Aorta (tissue), 5 donors: ENCODE measurements around the gene SC5D. TPM values are rescaled to one million over a fixed set of nuclear protein-coding genes. Genes with fewer than 3 reads are reported as not detected.

Experiments used
- ATAC-seq: fragments of 200-7000 bp; cut with Tn5 transposase; one replicate; pipeline ENCODE4 v1.9.1; 2022; ENCODE audit warnings: moderate library complexity; ENCODE audit not compliant: low FRiP score
- DNase-seq, 2 donors: peaks; one replicate each; pipeline ENCODE4 v3.0.0-alpha.2; 2020
- H3K27ac ChIP-seq, 2 donors: one replicate each; pipeline ENCODE4 v1.5.1; 2013; ENCODE audit warnings: low read length in 2 of 2, mild to moderate bottlenecking in 2 of 2, moderate library complexity in 2 of 2, control low read depth in 1 of 2, inconsistent platforms in 1 of 2, low read depth in 1 of 2
- H3K27me3 ChIP-seq, 2 donors: one replicate each; pipeline ENCODE4 v1.6.1; 2013; ENCODE audit warnings: control low read depth in 1 of 2, low read length in 1 of 2, mild to moderate bottlenecking in 1 of 2, moderate library complexity in 1 of 2; ENCODE audit not compliant: insufficient read depth in 2 of 2, control insufficient read depth in 1 of 2
- H3K36me3 ChIP-seq, 2 donors: one replicate each; pipeline ENCODE4 v1.6.1; 2013; ENCODE audit warnings: control low read depth in 1 of 2, low read length in 1 of 2, mild to moderate bottlenecking in 1 of 2; ENCODE audit not compliant: insufficient read depth in 2 of 2, control insufficient read depth in 1 of 2
- H3K4me1 ChIP-seq, 2 donors: one replicate each; pipeline ENCODE4 v1.6.1; 2013; ENCODE audit warnings: low read length in 2 of 2, control low read depth in 1 of 2, mild to moderate bottlenecking in 1 of 2, moderate library complexity in 1 of 2; ENCODE audit not compliant: insufficient read depth in 2 of 2, control insufficient read depth in 1 of 2
- H3K4me3 ChIP-seq, 2 donors: one replicate each; pipeline ENCODE4 v1.5.1; 2013; ENCODE audit warnings: low read length in 2 of 2, control low read depth in 1 of 2, mild to moderate bottlenecking in 1 of 2
- H3K9me3 ChIP-seq: one replicate; pipeline ENCODE4 v1.6.1; 2013; ENCODE audit warnings: mild to moderate bottlenecking, low read length; ENCODE audit not compliant: control insufficient read depth
- WGBS, 2 donors: extraction: QIAGEN DNeasy Blood & Tissue Kit; methylation state at CpG; one replicate each; pipeline ENCODE4 v1.1.7; 2013; 5-methylcytosine and 5-hydroxymethylcytosine counted together
- intact Hi-C, 2 donors: fragments of 100-400 bp; cut with DNase I; formaldehyde crosslinking; loops; one replicate each; pipeline versions ENCODE4 v1.14.2 to v1.15.0; 2022
- polyA plus RNA-seq, 2 donors: library from polyadenylated mRNA; stranded (reverse); fragments of 200-250 nt; gene quantifications; one replicate each; pipeline ENCODE4 v1.2.3, GENCODE V29; 2013
- total RNA-seq, 2 donors: library from RNA; stranded (reverse); fragmentation: NEBNext Ultra II Directional; extraction: Animal tissue kit (Norgen Biotek cat#: 25700); gene quantifications; one replicate each; pipeline ENCODE4 v1.2.1, GENCODE V29; 2021
- donor health status: healthy with polysubstance abuse.
- donor health status: Bipolar disorder and iron deficiency.
- donor health status: DM: no; HTN: no; CAD: no.
- donor health status: DM: no; HTN: no; CAD: no.
- donor health status: DM: yes; HTN: yes; CAD: no.

SC5D gene
- total and polyA plus RNA-seq, 4 donors, result 11.2 to 27.3 (median 22.2) TPM

DNA sequence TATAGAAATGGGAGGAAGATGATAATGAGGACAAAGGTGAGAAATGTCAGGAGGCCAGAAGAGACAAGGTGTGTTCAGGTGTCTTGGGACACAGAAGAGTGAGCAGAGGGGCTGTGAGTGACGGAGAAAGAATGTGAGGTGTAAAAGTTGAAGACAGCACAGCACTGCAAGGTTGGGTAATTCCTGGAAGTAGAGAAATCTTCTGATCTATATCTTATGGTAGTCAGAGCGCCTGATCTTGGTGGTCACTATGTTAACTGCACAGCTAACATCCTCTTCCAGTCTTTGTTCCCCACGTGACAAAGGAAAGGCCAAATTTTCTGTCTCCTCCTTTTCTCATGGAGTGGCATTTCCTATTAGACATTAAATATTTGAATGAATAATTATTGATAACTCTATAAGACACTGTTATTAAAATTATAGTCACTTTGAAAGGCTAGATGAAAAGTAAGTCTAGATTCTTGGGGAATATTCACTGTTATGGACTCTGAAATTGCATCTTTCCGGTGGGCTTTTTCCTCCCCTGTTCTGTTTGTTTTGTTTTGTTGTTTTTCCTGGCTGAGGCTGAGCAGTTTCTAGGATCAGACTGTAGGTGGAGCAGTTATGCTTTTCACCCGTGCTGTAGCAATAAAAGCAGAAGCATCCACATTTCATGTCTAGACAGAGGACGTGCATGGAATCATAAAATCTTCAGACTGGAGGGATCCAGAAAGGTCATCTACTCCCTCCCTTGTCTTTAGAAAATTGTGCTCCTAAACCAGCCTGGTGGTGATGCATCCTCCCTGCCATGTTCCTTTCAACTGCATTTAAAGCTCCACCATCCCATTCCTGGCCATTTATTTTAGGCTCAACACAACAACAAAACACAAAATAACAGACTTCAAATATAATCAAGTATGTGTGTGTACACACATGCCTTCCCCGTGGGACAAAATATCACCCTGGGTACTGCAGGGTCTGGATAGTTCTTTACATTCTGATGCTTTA is 26.6 kb downstream of the SC5D start:
- intact Hi-C loops, result loop anchor here in 1 of 2 donors (2.0 to 5.0 kb wide), 2 partner anchors 213 to 272 kb away; no protein-coding TSS in a partner anchor
- Histone ChIP-seq H3K4me1 (no peaks in the 10 kb centered on the region), H3K9me3 (no peaks in the 10 kb centered on the region), H3K4me3 (no peak overlapping the region), H3K27me3 (no peaks in the 10 kb centered on the region), H3K27ac (no peak overlapping the region), H3K36me3 (no peaks in the 10 kb centered on the region)
- DNase-seq (no peak), ATAC-seq (no peak)
- WGBS, 2 donors, result 30% methylated on average over 7 of the region's 7 CpGs

DNA sequence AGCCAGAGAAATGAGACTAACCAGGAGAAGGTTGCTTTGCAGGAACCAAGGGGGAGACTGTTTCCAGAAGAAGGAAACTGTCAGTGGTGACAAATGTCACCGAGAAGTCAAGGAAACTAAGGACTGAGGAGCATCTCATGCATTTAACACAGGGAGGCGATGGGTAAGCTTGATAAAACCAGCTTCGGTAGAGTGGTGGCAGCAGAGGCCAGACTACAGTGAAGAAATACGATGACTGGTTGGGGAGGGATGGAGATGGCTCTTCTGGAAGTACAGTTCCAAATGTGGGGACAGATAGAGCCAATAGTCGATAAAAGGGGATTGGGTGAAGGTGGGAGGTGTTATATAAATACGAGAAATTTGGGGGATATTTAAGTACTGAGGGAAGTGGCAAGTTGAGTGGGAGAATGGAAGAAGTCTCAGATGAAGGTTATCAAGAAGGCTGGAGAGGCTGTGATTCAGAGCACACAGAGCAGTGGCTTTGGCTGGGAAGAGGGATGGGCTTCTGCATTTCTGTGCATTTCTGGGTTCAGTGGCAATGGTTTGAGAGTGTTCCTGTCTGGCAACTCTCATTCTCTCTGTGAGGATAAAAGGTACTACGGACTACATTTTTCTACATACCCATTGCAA is 29.2 kb downstream of the SC5D start:
- Histone ChIP-seq H3K27me3 (no peaks in the 10 kb centered on the region), H3K36me3 (no peaks in the 10 kb centered on the region), H3K4me3 (no peak overlapping the region), H3K4me1 (no peaks in the 10 kb centered on the region), H3K27ac (no peak overlapping the region), H3K9me3 (no peaks in the 10 kb centered on the region)
- 35 to 37% methylated on average over 7 of the region's 7 CpGs for WGBS, 2 donors
- intact Hi-C loops, result loop anchor here in 1 of 2 donors (2.0 to 10.0 kb wide), 4 partner anchors 133 to 1183 kb away; partner anchors contain the start of genes SORL1 and SORL1-AS1
- ATAC-seq, result peak; percentile 87
- no peak for DNase-seq

DNA sequence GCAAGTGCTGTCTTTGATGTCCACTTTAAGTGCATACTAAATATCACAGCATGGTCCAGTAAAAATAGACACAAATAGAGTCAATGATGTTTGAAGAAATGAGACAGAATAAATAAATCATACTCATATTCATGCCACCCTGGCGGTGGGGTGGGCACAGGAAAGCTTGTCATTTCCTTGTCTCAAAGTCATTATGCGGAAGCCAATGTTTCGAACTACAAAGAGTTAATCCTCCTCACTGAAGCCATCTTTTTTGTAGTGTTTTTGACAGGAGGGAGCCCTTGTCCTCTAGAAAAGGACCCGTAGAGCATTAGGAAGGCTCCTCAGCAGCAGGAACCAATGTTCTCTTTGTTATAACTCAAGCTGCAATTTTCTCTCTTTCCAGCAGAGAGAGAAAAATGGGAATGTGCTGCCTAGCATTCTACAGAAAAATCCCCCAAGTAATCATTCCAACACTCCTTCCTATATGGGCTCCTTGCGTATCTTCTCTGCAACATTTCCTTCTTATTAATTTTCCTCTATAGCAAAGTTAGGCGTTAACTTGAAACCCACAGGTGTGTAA is 30.6 kb downstream of the SC5D start:
- no peaks in the 10 kb centered on the region for H3K4me1 ChIP-seq
- DNase-seq (no peak), ATAC-seq (no peak)
- H3K27ac ChIP-seq, result no peak overlapping the region
- H3K36me3 ChIP-seq, result no peaks in the 10 kb centered on the region
- no peaks in the 10 kb centered on the region for H3K27me3 ChIP-seq
- WGBS, 2 donors, result 71 to 76% methylated on average over 6 of the region's 6 CpGs
- H3K4me3 ChIP-seq, result no peak overlapping the region
- intact Hi-C loops, result loop anchor here in 1 of 2 donors (10.0 kb wide), 2 partner anchors 132 to 1182 kb away; partner anchors contain the start of genes SORL1 and SORL1-AS1
- H3K9me3 ChIP-seq, result no peaks in the 10 kb centered on the region

DNA sequence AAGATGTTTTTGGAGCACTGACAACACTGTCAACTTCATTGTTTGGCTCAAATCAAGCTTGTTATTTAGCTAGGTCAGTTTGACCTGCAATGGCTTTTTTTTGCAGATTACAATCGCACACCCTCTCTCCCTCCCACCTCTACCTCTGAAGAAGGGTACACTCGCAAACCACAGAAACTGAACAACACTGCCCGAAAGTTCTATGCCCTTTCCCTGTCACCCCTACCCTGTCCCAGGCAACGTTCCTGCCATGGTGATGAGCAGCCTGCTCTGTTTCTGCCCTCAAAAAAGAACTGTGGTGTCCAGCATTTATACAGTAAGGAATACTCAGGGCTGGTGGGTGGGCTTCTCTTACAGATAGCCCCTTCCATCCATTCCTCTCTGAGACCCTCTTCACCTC is 33.7 kb downstream of the SC5D start:
- peaks cover 0 to 2% of the 10 kb centered on the region in 2 donors for H3K27me3 ChIP-seq
- intact Hi-C loops, result loop anchor here in 1 of 2 donors (10.0 kb wide), 2 partner anchors 129 to 1179 kb away; partner anchors contain the start of genes SORL1 and SORL1-AS1
- H3K4me3 ChIP-seq, result no peak overlapping the region
- H3K9me3 ChIP-seq, result no peaks in the 10 kb centered on the region
- no peak overlapping the region for H3K27ac ChIP-seq
- no peaks in the 10 kb centered on the region for H3K36me3 ChIP-seq
- DNase-seq (no peak), ATAC-seq (no peak)
- WGBS, 2 donors, result 87 to 90% methylated on average over 4 of the region's 4 CpGs
- no peaks in the 10 kb centered on the region for H3K4me1 ChIP-seq

DNA sequence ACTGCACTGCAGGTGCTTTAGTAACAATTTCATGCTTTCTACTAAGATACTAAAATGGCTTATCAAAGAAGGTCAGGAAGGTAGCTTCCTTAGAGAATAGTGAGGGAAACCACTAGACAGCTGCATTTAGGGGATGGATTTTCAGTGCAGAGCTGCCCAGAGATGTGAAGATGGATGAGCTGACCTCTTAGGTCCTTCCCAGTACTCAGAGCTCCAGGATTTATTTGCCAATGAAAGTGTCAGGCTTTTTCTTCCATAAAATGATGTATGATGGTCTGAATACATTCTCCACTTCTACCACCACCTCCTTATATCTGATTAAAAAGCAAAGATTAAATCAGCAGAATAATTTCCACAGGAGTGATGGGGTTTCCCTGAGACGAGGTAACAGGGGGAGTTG is 35.0 kb downstream of the SC5D start:
- no peak overlapping the region for H3K4me3 ChIP-seq
- ATAC-seq (no peak), DNase-seq (no peak)
- H3K9me3 ChIP-seq, result no peaks in the 10 kb centered on the region
- intact Hi-C loops, result loop anchor here in 1 of 2 donors (10.0 kb wide), 2 partner anchors 127 to 1177 kb away; partner anchors contain the start of genes SORL1 and SORL1-AS1
- H3K36me3 ChIP-seq, result no peaks in the 10 kb centered on the region
- H3K27me3 ChIP-seq, result peaks cover 0 to 2% of the 10 kb centered on the region in 2 donors
- 68% methylated on average over 1 of the region's 1 CpG for WGBS, 2 donors
- no peak overlapping the region for H3K27ac ChIP-seq
- H3K4me1 ChIP-seq, result no peaks in the 10 kb centered on the region

DNA sequence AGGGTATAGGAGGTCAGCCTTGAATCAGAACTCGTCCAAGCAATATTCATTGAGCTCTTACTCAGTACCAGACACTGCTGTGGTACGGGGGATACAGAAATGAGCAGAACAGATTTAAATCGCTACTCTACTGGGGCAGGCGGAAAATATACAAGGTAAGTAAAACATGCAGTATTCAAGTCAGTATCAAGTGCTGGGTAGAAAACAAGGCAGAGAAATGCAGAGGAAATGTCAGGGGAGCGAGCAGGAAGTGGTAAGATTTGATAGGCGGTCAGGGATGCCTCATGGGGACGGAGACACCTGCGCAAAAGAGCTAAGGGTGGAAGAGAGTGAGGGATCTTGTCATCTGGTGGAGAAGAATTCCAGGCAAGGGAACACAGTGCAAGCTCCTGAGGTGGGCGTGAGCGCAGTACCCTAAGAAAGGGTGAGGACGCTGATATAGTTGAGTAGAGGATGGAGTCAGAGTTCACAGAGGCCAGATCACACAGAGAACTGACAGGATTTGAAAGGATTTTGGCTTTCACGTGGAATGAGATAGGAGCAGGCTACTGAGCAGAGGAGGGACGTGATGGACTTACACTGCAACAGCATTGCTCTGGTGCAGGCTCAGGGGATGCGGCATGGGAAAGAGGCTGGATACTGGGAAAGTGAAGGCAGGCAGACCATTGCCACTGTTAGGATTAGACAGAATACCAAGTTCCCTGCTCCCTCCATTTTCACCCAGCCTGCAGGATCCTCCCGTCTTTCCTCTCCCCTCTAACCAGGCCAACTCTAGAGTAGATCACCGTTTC is 35.8 kb downstream of the SC5D start:
- no peak overlapping the region for H3K4me3 ChIP-seq
- ATAC-seq, result no peak
- H3K27ac ChIP-seq, result no peak overlapping the region
- DNase-seq, result no peak
- WGBS, 2 donors, result 79 to 82% methylated on average over 16 of the region's 16 CpGs
- no peaks in the 10 kb centered on the region for H3K4me1 ChIP-seq
- no peaks in the 10 kb centered on the region for H3K36me3 ChIP-seq
- peaks cover 0 to 2% of the 10 kb centered on the region in 2 donors for H3K27me3 ChIP-seq
- H3K9me3 ChIP-seq, result no peaks in the 10 kb centered on the region
- intact Hi-C loops, result loop anchor here in 1 of 2 donors (10.0 kb wide), 2 partner anchors 126 to 1176 kb away; partner anchors contain the start of genes SORL1 and SORL1-AS1

DNA sequence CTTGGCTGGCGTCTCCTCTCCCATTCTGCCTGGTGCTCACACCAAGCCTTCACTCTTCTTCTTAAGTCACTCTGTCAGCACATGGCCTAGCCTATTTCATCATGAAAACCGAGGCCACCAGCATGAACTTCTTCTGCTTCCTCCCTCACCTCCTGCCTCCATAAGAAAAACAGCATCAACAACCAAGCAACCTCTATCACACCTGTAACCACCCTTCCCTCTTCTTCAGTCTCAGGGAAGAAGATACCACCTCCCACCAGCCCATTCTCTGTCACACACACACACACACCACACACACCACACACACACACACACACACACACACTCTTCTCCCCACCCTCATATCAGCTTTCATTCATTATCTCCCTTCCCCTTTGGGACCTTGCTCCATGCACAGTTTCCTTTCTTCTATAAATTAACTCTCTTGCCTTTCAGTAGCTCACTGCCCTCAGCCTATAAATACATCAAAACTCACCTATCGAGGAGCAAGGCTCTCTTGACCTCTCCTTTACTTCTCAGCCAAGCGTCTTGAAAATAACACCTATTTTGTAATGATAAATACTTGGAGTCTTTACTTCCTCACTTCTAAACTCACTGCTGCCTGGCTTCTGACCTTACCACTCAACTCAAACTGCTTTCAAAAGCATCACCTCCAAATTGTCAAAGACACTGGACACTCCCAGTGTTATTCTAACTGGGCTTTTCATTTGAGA is 36.6 kb downstream of the SC5D start:
- 34 to 46% methylated on average over 4 of the region's 4 CpGs for WGBS, 2 donors
- Histone ChIP-seq H3K36me3 (no peaks in the 10 kb centered on the region), H3K4me3 (no peak overlapping the region), H3K9me3 (no peaks in the 10 kb centered on the region), H3K4me1 (no peaks in the 10 kb centered on the region), H3K27ac (no peak overlapping the region), H3K27me3 (peaks cover 0 to 2% of the 10 kb centered on the region in 2 donors)
- intact Hi-C loops, result loop anchor here in 1 of 2 donors (10.0 kb wide), 2 partner anchors 126 to 1176 kb away; partner anchors contain the start of genes SORL1 and SORL1-AS1
- DNase-seq, result no peak
- ATAC-seq, result no peak
